AML-193 (cell line): Measurements from ENCODE around the gene MBD3L5.
A peak's percentile ranks its signal among the peaks of the same experiment; 100 is the strongest.
"Not testable (repeated sequence)": the region's sequence is repeated elsewhere in the genome, so short reads cannot be mapped to it uniquely, and the experiment has no call there.

Experiments used
- DNase-seq, 2 experiments: peaks; one replicate each; lab custom pipeline; 2025; lab: John Stamatoyannopoulos, UW

Gene MBD3L5

DNA sequence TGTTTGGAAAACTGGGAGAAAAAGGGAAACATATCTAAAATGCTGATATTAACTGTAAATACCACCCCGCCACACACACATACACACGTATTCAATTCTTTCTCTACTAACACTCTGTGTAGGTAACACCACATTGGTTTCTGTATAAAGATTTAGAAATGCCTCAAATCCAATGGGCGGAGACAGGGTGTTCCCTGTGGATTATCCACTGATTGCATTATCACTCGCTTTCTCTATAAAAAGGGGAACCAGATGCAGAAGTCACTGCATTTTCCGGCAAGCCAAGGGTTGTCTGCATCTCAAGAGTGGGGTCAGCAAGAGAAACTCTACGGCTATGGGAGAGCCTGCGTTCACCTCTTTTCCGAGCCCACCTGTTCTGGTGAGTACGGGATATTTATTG, at the start of gene MBD3L5:
TSS of gene MBD3L5 (plus strand) at position 301 of the 400 bp plus-strand sequence. CDS start at position 335, 34 bp downstream.
- DNase-seq: not testable (repeated sequence)

DNA sequence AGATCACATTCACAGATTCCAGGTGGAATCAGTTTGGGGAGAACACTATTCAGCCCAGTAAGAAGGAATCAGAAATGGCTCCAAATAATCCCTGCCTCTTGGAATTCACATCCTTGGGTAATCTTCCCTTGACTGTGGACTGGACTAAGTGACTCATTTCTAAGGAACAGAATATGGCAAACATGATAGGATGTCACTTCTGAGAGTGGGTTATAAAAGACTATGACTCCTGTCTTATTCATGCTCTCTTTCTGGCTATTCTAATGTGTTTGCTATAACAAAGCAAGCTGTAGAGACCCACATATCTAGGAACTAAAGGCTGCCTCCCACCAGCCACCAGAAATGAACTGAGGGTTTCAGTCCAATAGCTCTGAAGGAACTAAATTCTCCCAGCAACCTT, 46.9 kb upstream of the MBD3L5 start:
- DNase-seq: no peak

DNA sequence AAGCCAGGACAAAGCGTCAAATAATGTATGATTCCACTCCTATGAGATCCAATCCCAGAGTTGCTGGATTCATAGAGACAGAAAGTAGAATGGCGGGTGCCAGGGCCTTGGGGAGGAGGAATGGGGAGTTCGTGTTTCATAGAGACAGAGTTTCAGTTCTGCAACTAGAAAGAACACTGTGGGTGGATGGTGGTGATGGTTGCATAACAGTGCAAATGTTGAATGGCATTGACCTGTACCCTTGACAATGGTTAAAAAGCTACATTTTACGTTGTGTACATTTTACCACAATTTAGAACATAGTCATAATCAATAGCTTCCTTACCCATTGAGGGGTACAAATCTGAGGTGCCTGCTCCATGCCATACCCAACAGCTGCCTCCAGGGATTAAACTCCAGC, 42.5 kb upstream of the MBD3L5 start:
- DNase-seq: no peak

DNA sequence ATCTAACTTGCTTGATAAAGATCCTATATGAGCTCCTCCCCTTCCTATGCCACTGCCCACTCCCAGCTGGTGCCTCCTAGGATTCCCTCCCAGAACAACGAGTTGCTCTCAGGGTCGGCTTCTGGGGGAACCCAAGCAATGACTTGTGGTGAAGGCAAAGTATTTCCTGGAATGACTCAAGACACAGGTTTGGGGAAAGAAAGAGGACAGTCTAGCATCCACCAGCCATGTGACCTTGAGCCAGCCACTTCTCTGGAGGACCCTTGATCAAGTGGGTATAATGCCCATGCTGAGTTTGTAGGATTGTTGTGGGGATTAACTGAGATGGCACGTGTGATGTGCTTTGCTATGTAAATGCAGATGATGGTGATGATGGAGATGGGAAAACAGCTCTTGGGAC, 42.1 kb upstream of the MBD3L5 start:
- no peak for DNase-seq

DNA sequence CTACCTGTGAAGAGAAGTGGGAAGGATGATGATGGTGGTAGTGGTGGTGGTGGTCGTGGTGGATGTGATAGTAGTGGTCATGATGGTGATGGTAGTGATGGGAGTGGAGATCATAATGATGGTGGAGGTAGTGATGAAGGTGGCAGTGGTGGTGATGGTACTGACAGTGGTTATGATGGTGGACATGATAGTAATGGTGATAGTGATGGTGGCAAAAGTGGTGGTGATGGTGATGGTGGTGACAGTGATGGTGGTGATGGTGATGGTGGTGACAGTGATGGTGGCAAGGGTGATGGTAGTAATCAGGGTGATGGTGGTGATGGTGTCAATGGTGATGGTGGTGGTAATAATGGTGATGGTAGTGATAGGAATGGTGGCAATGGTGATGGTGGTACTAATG, 35.3 kb upstream of the MBD3L5 start:
- DNase-seq: no peak

DNA sequence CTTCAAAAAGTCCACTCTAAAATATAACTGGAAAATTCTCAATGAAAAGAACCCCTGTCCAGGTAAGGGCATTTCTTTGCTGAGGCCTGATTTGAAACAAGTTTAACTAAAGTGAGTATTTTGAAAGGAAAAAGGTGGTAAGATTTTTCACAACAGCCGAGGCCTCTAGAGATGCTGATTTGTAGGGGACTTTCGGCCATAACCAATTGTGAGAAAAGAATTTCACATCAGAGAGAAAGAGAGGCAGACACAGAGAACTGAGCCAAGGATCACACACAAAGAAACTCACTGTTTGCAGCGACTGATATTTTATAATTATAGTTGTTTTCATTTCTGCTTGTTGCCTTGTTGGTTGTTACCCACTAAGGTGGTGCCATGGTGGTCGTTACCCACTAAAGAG, 33.6 kb upstream of the MBD3L5 start:
- no peak for DNase-seq

DNA sequence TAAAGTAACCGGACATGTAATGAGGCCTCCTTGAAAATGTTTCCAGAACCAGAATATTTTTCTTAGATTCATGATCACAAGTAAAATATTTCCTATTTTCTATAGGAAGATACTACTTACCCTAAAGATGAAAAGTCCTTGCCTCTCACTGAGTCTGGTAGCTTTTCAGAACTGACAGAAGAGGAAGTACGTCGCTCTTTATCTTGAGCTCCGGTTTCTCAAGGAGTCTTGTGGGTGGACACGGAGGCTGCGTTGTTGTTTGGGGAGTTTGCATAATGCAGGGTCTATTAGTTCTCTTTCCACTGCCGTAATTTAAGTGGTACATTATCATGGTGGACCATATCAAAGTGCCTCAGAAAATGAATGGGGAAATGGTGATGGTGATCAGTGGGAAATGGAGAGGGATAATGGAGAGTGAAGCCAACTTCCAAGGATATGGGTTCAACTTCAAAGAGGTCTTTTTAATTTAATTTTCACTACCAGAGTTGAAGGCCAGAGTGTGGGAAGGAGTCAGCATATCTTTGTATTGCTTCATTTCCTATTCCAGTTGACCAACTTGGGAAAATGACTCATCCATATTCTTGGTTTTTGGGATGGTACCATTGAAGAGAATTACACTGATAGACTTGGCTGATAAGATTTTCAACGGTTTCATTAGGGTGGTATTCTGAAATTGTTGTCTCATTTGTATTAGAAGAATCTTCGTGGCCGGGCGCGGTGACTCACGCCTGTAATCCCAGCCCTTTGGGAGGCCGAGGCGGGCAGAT, 32.5 kb upstream of the MBD3L5 start:
- peak; percentile 45 to 48 for DNase-seq

DNA sequence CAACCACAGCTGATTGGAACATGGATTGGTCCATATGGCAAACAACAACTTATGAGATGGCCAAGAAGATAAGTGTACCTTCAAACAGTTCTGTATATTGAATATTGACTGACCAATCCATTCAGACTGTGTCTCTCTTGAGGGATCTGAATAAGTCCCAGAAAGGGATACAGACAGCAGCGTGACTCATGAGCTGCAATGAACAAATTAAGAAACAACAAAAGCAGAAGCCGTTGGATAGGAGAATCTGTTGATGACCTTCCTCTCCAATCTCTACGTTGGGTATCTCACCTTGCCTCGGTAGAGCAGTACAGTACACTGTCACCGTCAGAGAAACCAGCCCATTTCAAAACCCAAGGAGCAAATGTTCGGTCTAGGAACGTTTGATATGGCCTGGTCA, 30.4 kb upstream of the MBD3L5 start:
- no peak for DNase-seq

DNA sequence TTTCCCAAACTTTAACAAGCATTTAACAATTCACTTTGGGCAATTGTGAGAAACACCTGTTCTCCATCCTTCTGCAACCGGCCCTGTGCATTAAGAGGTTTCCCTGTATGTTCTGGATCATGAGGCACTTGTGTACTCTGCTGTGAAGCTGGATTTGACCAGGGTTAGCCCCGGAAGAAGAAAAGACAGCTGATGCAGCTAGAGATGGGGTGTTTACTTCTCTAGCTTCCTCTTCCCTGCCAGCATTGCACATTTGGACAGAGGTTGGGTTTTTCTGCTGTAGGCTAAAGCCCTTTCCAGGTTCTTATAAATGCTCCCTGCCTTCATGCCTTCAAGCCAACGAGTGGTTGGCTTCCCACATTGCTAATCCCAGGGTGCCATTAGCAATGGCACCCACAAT, 30.0 kb upstream of the MBD3L5 start:
- DNase-seq: no peak

DNA sequence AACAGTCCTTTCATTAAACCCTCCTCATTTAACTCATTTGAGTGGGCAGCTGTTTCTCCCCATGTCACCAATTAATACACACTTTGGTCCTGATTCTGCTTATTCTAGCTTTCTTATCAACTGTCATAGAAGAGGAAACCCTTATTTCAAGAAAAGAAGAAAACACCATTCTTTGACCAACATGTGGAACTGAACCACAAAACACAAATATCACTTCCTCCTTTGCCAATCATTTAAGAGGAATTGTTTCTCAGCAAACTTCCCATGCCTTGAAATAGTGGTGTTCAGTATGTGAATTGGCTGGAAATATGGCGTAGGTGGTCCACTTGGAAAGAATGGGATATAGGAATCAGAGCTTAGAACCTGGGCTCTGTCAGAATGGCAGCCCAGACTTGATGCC, 29.6 kb upstream of the MBD3L5 start:
- no peak for DNase-seq

DNA sequence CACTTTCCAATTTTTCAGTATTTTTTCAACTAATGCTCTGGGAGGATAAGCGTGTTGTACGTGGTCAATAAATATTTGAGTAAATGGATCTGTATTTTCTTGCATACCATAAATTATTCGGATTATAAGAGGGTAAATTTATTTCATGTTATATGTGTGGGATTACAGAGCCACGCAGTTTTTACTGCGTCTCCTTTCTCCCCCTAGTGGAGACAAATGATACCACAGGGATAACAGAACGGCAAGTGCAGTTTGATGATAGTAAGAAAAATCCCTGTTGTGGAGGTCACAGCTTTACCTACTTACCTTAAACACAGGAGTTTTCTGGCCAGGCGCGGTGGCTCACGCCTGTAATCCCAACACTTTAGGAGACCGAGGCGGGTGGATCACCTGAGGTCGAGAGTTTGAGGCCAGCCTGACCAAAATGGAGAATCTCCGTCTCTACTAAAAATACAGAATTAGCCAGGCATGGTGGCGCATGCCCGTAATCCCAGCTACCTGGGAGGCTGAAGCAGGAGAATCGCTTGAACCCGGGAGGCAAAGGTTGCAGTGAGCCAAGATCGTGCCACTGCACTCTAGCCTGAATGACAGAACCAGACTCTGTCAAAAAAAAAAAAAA, 26.0 kb upstream of the MBD3L5 start:
- peak; percentile 42 to 59 for DNase-seq

DNA sequence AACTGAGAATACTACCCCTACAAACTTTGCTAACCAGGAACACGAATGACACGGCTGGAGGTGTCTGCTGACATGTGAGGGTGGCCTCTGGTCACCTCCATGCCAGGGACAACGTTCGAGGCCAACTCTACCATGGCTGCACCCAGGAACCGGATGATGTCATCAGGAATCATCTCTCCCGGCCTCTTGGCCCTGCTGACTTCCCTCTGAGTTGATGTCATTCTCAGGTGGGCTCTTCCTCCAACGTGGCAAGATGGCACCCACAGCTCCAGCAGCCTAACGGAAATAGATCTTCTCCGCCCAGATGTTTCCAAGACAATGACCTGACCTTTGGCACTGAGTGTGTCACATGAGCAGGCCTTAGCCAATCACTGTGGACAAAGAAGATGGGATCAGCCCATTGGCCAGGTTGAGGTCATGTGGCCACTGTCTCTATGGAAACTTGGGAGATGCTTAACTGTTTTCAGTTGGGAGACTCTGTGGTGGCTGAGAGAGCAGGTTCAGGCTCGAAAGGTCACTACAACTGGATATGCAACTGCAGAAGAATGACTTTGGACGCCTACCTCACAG, 24.2 kb upstream of the MBD3L5 start:
- DNase-seq: no peak

DNA sequence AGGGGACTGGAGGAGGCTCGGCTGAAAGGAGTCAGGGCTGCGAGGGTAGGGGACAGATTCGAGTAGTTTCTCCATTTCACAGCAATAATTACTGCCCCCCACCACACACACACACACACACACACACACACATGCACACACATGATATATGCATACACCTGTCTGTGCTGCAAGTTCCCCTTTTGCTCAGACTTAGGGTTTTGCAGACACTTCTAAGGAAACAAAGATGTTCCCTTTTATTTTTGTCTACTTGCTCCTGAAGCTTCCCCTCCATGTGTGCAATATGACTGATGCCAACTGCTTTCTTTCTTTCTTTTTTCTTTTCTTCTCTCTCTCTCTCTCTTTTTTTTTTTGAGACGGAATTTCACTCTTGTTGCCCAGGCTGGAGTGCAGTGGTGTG, 22.5 kb upstream of the MBD3L5 start:
- DNase-seq: peak; percentile 15 to 17

DNA sequence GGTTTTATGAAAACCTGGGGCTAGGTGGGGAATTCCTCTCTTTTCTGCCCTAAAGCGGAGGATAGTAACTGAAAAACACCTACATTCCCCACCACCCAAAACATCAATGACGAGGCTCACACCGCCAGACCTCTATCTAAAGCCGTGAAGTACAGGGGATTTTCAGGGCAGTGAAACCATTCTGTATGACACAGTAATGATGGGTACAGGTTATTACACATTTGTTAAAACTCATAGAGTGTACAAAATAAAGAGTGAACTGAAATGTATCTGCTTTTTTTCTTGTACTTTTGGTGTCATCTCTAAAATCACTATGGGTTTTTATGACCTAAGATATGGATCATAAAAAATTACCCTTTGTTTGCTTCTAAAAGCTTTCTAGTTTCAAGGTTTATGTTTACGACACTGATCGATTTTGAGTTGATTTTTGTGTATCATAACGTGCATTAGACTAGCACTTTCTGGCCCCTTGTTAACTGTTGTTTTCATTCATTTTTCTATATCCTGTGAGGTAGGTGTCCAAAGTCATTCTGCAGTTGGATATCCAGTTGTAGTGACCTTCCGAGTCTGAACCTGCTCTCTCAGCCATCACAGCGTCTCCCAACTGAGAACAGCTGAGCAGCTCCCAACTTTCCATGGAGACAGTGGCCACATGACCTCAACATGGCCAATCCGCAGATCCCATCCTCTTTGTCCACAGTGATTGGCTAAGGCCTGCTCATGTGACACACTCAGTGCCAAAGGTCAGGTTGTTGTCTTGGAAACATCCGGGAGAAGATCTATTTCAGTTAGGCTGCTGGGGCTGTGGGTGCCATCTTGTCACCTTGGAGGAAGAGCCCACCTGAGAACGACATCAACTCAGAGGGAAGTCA, 19.4 kb upstream of the MBD3L5 start:
- no peak for DNase-seq

DNA sequence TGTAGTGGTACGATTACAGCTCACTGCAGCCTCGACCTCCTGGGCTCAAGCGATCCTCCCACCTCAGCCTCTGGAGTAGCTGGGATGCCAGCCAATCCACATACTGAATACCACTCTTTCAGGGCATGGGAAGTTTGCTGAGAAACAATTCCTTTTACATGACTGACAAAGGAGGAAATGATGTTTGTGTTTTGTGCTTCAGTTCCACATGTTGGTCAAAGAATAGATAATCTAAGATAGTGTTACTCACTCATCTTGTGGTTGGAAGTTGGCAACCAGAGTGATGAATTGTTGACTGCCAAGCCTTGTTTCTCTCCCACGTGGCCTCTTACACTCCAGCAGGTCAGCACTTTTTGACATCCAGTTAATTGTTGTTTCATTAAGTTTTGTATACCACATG, 16.7 kb upstream of the MBD3L5 start:
- no peak for DNase-seq

DNA sequence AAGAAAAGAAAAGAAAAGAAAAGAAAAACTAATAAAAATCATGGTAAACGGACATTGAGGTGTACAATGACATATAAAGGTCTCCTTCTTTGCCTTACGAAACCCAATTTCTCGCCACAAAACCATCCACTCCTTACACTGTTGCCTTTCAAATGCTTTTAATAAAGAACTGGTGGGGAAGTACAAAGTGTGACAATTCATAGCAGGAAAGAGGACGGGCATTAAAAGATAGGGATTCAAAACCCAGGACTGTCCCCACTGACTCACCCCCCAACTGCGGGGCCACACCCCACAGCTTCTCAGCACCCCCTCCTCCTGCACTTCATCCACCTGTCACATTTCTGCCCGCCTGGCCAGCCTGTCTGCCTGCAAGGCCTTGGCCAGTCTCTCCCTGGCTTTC, 11.6 kb upstream of the MBD3L5 start:
- DNase-seq: no peak

DNA sequence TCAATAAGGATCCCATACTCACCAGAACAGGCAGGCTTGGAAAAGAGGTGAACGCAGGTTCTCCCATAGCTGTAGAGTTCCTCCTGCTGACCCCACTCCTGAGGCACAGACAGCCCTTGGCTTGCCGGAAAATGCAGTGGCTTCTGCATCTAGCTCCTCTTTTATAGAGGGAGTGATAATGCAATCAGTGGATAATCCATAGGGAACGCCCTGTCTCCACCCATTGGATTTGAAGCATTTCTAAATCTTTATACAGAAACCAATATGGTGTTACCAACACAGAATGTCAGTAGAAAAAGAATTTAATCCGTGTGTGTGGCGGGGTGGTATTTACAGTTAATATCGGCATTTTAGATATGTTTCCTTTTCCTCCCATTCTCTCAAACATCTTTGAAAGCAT, 9.0 kb upstream of the MBD3L5 start, which contains the start of gene MBD3L2B:
TSS of gene MBD3L2B (minus strand) at position 101 of the 400 bp plus-strand sequence. CDS start at position 67, 34 bp downstream.
- DNase-seq: not testable (repeated sequence)

DNA sequence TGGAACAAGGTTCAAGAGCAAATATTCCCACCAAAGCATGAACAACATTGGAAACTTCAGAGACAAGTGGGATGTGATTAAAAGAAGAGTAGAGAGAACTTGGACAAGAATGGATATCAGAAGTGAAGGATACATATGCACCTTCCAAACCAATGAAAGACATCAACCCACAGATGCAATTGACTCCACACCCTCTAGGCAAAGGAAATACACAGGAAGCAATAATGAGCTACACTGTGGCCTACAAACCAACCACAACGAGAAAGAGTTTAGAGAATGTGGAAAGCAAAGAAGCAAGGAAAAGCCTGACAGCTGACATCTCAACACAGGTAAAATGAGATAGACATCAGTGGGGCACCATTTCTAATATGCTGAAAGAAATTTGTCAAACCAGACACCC, 1.6 kb upstream of the MBD3L5 start:
- DNase-seq: not testable (repeated sequence)

DNA sequence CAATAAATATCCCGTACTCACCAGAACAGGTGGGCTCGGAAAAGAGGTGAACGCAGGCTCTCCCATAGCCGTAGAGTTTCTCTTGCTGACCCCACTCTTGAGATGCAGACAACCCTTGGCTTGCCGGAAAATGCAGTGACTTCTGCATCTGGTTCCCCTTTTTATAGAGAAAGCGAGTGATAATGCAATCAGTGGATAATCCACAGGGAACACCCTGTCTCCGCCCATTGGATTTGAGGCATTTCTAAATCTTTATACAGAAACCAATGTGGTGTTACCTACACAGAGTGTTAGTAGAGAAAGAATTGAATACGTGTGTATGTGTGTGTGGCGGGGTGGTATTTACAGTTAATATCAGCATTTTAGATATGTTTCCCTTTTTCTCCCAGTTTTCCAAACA, 9.7 kb downstream of the MBD3L5 start, which contains the start of gene MBD3L4:
TSS of gene MBD3L4 (minus strand) at position 101 of the 400 bp plus-strand sequence. CDS start at position 66, 35 bp downstream.
- not testable (repeated sequence) for DNase-seq

DNA sequence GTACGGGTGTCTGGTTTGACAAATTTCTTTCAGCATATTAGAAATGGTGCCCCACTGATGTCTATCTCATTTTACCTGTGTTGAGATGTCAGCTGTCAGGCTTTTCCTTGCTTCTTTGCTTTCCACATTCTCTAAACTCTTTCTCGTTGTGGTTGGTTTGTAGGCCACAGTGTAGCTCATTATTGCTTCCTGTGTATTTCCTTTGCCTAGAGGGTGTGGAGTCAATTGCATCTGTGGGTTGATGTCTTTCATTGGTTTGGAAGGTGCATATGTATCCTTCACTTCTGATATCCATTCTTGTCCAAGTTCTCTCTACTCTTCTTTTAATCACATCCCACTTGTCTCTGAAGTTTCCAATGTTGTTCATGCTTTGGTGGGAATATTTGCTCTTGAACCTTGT, 11.2 kb downstream of the MBD3L5 start:
- not testable (repeated sequence) for DNase-seq

DNA sequence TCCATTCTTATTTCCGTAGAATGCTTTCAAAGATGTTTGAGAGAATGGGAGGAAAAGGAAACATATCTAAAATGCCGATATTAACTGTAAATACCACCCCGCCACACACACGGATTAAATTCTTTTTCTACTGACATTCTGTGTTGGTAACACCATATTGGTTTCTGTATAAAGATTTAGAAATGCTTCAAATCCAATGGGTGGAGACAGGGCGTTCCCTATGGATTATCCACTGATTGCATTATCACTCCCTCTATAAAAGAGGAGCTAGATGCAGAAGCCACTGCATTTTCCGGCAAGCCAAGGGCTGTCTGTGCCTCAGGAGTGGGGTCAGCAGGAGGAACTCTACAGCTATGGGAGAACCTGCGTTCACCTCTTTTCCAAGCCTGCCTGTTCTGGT, 18.6 kb downstream of the MBD3L5 start, which contains the start of gene MBD3L2:
TSS of gene MBD3L2 (plus strand) at position 301 of the 400 bp plus-strand sequence. CDS start at position 354, 53 bp downstream.
- DNase-seq: not testable (repeated sequence)

DNA sequence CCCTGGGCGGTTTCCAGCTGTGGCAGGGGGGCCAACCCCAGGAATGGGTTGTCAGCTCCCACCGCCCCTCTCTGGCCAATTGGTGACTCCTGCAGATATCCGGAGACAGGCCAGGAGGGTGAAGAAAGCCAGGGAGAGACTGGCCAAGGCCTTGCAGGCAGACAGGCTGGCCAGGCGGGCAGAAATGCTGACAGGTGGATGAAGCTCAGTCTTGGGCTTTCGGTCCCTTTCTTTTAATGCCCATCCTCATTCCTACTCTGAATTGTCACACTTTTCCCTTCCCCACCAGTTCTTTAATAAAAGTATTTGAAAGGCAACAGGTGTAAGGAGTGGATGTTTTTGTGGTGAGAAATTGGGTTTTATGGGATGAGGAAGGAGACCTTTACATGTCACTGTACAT, 21.0 kb downstream of the MBD3L5 start:
- DNase-seq: not testable (repeated sequence)
